ENCODE data around the gene SH3GL3.

SH3GL3 gene, protein sequence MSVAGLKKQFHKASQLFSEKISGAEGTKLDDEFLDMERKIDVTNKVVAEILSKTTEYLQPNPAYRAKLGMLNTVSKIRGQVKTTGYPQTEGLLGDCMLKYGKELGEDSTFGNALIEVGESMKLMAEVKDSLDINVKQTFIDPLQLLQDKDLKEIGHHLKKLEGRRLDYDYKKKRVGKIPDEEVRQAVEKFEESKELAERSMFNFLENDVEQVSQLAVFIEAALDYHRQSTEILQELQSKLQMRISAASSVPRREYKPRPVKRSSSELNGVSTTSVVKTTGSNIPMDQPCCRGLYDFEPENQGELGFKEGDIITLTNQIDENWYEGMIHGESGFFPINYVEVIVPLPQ

GRCh38 chr15:83446904-83447709 lies at the start of gene SH3GL3:
Gene SH3GL3, plus strand, starts transcription at chr15:83447341. Its CDS starts 193 bp downstream, at chr15:83447534.
- DNase-seq, result peak; percentile 32

- DNase-seq, result no peak
Observed at GRCh38 chr15:83398626-83399025, 48.5 kb upstream of the SH3GL3 start.

DNA sequence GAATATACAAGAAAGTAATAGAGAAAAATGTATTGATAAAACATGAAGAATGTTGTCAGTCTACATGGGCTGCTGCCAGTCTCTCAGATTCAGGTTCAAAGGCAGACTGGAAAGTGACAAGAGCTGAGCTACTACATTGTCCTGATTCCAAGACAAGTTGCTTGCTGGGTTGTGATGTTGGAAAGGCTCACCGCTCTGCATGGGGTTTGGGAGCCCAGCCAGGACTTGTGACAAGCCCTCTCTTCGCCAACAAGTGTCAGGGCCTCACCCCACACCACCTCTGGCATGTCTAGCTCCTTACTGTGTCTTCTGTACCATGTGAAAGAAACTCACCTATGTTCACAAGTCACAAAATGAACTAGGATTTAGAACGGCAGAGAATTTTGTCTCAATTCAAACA lies 43.0 kb upstream of the SH3GL3 start:
- no peak for DNase-seq

GRCh38 chr15:83410532-83410931 lies 36.6 kb upstream of the SH3GL3 start:
- DNase-seq, result no peak

- DNase-seq, result no peak
Observed at GRCh38 chr15:83413054-83413719, 34.0 kb upstream of the SH3GL3 start.

- no peak for DNase-seq
Observed at GRCh38 chr15:83422081-83422480, 25.1 kb upstream of the SH3GL3 start.

DNA sequence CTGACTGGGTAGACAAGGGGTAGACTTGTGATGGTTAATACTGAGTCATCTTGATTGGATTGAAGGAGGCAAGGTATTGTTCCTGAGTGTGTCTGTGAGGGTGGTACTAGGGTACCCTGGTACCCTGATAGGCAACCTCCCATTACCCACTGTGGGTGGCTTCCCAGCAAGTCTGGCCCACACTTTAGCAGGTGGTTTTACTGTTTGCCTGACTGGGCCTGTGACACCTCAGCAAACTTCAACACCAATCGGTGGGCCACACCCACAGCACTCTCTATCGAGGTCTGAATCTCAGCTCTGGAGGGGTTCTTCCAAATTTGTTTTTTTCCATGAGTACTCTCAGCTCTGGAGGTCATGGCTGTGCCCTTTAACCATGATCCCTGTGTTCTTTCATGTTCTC lies 24.6 kb upstream of the SH3GL3 start:
- DNase-seq, result no peak

- no peak for DNase-seq
Observed at GRCh38 chr15:83424101-83424500, 23.0 kb upstream of the SH3GL3 start.

GRCh38 chr15:83430441-83430840 lies 16.7 kb upstream of the SH3GL3 start:
- DNase-seq, result no peak

DNA sequence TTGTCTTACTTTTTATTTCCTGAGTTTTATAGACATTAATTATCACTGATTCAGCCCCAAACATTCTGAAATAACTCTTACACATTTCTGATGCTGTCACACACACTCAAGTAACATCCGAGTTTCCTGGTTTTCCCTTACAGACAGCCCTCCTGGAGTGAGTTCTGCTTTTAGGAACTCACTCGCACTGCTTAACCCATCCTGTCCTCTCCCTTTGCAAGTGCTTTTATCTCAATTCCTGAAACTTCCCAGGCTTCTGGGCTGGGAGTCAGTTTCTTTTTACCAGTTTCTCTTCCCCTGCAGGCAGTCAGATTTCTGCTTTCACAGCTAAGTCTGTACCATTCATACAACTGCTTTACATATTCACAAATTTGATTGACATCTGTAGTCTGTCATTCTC lies 15.6 kb upstream of the SH3GL3 start:
- no peak for DNase-seq

DNA sequence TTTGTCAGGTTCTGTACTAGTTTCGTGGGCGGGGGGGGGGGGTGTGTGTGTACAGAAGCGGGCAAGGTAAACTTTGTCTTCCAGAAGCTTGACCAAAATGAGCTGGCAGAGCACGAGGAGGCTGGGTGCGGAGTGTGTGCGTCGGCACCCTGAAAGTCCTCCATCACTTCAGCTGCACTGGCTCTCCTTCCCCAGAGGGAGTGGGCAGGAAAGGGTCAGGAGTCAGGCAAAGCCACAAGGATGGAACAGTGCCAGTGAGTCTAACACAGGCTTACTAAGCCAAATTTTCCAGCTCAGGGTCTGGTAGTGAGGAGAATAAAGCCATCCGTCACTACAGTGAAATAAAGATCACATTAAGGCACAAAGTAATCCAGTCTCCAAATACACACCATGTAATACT lies 11.9 kb upstream of the SH3GL3 start:
- DNase-seq, result no peak

DNA sequence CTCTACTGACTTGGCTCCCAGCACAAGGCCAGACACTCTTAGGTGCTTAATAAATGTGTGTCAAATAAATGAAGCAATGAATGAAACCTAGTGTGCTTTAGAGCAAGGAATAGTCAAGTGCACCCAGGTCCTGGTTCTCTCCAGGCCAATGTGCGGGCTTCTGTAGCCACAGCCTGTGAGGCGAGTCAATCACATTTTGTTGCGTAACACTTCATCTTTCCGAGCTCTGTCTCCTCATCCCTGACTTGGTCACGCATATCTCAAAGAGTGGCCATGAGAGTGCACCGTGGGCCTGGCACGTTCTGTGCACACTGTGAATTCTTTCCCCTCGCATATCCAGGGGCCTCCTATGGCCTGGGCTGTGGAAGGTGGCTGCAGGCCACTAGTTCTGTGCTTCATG lies 11.4 kb upstream of the SH3GL3 start:
- DNase-seq, result no peak

DNA sequence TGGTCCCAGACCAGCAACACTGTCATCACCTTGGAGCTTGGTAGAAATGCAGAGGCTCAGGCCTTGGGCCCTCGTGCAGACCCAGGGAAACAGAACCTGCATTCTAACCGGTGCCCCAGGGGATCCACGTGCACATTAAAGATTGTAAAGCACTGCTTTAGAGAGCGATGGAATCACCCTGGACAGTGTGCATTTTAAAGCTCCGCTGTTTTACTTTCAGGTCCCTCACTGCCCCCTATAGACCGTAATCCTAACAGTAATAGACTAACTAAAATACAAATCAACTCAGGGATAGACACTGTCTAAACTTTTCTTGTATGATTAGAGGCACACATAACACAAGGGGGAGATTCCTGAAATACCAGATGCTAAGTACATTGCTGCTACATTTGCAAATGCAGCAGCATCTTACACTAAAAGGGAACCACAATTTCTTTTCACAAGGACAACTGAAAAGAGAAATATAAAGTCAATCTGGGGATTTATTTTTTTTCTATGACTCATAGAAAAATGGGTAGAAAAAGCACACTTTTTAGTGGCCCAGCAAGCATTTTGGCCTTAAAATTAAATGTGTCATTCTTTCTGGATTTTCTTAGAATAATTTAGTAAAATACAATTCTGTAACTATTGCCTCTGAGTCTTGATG lies 10.5 kb upstream of the SH3GL3 start:
- no peak for DNase-seq

DNA sequence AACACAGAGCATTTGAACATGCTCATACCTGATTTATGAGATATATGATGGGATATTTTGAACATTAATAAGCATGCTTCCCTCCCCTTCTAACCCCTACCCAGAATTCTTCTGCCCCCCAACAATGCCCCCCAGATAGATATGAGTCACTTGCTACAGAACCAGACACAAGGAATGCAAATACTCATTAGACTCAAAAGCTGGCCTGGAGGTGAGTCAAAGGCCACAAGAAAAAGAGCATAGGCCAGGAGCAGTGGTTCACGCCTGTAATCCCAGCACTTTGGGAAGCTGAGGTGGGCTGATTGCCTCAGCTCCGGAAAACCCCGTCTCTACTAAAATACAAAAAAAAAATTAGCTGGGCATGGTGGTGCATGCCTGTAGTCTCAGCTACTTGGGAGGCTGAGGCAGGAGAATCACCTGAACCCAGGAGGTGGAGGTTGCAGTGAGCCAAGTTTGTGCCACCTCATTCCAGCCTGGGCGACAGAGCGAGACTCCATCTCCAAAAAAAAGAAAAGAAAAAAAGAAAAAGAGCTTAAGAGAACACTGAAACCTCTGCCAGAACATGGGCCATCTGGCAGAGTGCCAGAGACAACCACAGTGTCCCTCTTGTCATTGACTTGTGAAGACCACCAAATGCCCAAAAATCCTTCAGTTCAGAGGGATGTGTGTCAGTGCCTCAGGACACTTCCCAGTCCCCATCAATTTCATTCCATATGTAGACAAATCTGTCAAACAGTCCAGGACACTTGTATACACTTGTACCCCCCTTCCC lies 3.9 kb upstream of the SH3GL3 start:
- DNase-seq, result no peak

DNA sequence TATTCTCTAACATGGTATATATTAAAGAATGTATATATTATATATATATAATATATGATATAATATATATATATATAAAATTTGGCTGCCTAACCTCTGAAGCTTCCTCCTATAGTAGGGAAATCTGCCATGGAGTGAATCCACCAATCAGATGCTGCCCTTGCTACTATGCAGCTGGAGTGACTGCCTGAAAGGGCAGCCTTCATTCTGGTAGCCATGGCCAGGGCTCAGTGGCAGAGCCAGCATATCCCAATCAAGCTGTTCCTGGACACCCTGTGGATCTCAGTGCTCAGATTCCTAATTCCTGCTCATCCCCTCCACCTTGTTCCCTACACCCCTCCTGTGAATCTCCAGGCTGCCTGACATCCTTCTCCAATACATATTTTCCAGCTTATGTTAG lies 2.2 kb upstream of the SH3GL3 start:
- no peak for DNase-seq

DNA sequence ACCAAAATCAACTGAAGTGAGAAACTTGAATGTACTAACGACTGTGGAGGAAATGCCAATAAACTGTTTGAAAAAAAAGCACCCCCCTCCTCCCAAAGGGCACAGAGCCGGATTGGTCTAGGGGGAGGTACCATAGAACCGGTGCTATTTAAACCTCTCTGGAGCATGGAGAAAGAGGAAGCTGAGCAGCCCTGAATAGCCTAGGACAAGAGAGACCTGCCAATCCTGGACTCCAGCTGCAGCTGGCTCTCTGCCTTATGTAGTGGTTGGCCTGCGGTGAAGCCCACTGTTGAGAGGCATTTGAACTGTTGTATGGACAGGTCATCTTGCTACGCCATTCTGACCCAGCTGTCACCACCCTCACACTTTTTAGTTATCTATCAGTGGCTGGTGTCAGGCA lies 1.5 kb upstream of the SH3GL3 start:
- no peak for DNase-seq

DNA sequence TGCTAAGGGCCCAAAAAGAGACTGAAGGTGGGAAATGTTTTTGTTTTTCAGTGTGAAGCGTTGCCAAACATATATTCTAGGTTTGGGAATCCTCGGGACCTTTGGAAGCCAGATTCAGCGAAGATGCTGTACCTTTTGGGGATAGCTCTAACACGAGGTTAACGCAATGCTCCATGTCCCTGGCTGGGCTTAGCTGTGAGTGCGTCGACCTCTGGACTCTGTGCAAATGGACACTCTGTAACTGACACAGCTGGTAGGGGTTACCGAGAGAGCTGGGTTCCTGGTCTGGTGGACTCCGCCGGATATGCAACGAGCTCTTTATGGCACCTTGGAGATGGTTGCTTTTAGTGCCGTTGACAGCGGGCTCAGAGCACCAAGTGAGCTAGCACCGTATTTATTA lies 724 bp upstream of the SH3GL3 start:
- DNase-seq, result no peak

- no peak for DNase-seq
Observed at GRCh38 chr15:83449250-83449671, 2.1 kb downstream of the SH3GL3 start.

DNA sequence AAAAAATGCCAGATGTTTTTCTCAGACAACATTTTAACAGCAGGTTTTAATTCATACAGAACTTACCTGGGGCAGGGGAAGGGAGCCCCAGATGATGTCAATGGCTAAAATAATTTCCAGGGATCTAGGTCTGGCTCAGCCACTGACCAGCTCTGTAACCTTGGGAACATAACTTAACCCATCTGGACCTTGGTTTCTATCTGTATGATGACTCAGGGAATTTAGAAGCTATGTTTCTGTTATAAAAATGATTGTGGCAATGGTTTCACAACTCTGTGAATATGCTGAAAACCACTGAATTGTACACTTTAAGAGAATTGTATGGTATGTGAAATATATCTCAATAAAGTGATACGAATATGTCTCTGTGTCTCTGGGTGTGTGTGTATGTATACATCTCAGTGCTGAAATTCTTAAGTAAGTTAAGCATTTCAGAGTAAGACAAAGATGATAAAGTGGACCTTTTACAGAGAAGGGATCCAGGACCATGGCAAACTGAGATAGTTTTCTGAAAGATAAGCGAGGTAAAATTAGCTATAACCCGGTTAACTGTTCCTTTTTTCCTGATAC lies 2.9 kb downstream of the SH3GL3 start:
- no peak for DNase-seq

DNA sequence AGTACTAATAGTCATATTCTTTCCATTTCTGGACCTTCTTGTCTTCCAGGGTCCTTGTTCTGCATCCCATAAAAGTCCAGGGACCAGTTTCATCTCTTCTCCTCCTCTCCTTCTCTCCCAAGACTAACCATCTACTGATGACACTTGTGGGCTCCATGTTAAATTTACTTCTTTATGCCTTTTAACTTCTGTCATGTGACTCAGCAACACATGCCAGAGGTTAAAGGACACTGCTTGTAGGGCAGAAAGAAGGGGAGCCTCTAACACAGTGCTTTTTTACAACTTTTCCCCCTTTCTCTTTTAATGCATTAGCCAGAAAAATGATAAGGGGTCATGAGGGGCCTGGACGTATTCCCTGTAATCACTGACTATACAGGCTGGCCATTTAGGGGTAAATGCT lies 10.0 kb downstream of the SH3GL3 start:
- DNase-seq, result no peak

DNA sequence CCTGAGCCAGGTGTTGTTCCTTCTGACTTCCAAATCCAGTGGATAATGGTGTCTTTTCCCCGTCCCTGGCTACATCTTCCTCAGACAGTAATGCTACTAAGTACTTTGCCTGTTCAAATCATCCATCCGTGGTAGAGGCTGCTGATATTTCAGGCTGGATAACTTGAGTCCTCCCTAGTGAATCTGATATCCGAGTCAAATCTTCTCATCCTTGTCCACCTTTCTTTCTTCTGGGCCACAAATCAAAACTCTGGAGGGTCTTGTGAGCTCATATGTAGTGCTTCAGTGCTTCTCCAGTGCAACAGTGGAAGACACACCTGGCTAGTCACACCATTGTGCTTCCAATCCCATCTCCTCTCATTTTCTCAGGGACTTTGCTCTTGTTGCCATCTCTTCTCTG lies 11.2 kb downstream of the SH3GL3 start:
- no peak for DNase-seq

DNA sequence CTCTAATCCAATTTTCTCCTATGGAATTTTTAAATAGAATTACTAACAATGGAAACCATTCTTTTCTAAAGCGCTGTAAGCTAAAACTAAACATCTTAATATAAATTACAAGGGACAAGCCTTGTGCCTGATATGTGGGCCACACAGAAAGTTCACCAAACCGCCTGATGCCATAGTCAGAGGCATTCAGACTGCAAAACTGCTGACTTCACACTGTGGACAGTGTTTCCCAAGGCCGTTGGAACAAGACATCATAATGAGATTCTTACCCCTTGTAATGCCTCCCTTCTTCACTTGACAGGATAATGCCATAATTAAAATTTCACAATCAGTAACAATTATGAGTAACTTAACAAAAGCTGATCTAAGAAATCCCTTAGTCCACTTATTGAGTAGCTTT lies 14.9 kb downstream of the SH3GL3 start:
- no peak for DNase-seq
